A673 (cell line): ENCODE measurements around the gene NNMT. TPM values are rescaled to one million over a fixed set of nuclear protein-coding genes. Genes with fewer than 3 reads are reported as not detected.
A peak's percentile ranks its signal among the peaks of the same experiment; 100 is the strongest.

Experiments used
- BruUV-seq: library from RNA; stranded (reverse); fragments of 400-500 nt; replicated peaks from 2 replicates; lab custom pipeline; 2021; lab: Mats Ljungman, UMichigan
- CTCF ChIA-PET: fragments of 300-600 bp; sonication (Branson Sonifier 250); formaldehyde crosslinking; loops from one replicate; lab custom pipeline; 2022; ENCODE audit warnings: antibody characterized with exemption; lab: Charles Lee
- POLR2A ChIA-PET: fragments of 300-600 bp; sonication (Branson Sonifier 250); formaldehyde crosslinking; loops from one replicate; lab custom pipeline; 2022; ENCODE audit warnings: antibody characterized with exemption; ENCODE audit not compliant: low non-redundant PET; lab: Charles Lee
- DNase-seq: peaks from one replicate; pipeline ENCODE4 v3.0.0-alpha.2; 2015; ENCODE audit warnings: low spot score
- H3K27ac ChIP-seq: fragments of 200-600 bp; sonication (generic); 2 replicates; pipeline ENCODE4 v1.5.1; 2016; ENCODE audit warnings: mixed run types, low read depth, mild to moderate bottlenecking, mixed read lengths, antibody characterized with exemption, low read length; ENCODE audit not compliant: poor library complexity, severe bottlenecking
- H3K27me3 ChIP-seq: fragments of 200-600 bp; sonication (generic); replicated peaks from 2 replicates; pipeline ENCODE4 v1.6.1; 2017; ENCODE audit warnings: mixed run types, low read depth, mild to moderate bottlenecking, mixed read lengths, antibody characterized with exemption, low read length; ENCODE audit not compliant: insufficient read depth, poor library complexity
- H3K36me3 ChIP-seq: fragments of 200-600 bp; sonication (generic); 2 replicates; pipeline ENCODE4 v1.6.1; 2016; ENCODE audit warnings: mixed run types, mild to moderate bottlenecking, mixed read lengths, antibody characterized with exemption, low read length; ENCODE audit not compliant: insufficient read depth, poor library complexity, severe bottlenecking
- H3K4me1 ChIP-seq: fragments of 200-600 bp; sonication (generic); 2 replicates; pipeline ENCODE4 v1.6.1; 2017; ENCODE audit warnings: mixed run types, mild to moderate bottlenecking, mixed read lengths, antibody characterized with exemption, low read length; ENCODE audit not compliant: insufficient read depth, poor library complexity, severe bottlenecking
- H3K4me3 ChIP-seq: fragments of 200-600 bp; sonication (generic); 2 replicates; pipeline ENCODE4 v1.5.1; 2016; ENCODE audit warnings: low read depth, mixed run types, mild to moderate bottlenecking, mixed read lengths, low read length; ENCODE audit not compliant: poor library complexity, severe bottlenecking
- H3K9me3 ChIP-seq: fragments of 200-600 bp; sonication (generic); 2 replicates; pipeline ENCODE4 v1.6.1; 2016; ENCODE audit warnings: mixed run types, low read depth, mild to moderate bottlenecking, mixed read lengths, antibody characterized with exemption, low read length; ENCODE audit not compliant: poor library complexity, severe bottlenecking
- EZH2 ChIP-seq: fragments of 200-600 bp; sonication (generic); IDR thresholded peaks from 2 replicates; pipeline ENCODE4 v1.6.1; 2017; ENCODE audit warnings: borderline replicate concordance, low read depth, mild to moderate bottlenecking, mixed read lengths, antibody characterized with exemption, low read length; ENCODE audit not compliant: poor library complexity, severe bottlenecking
- intact Hi-C: fragments of 100-400 bp; cut with micrococcal nuclease; formaldehyde crosslinking; loops from one replicate; pipeline ENCODE4 v1.10.0; 2022; ENCODE audit not compliant: unreplicated experiment
- total RNA-seq: library from RNA; stranded (reverse); gene quantifications from 2 replicates; pipeline ENCODE4 v1.2.3, GENCODE V29; 2021
- TF ChIP-seq, protein P1 (sequence below): fragments of 300-800, 200-600 bp; sonication (generic); conservative IDR thresholded peaks from 2 replicates; pipeline ENCODE4 v1.5.1; 2017; ENCODE audit warnings: low read depth, mild to moderate bottlenecking, antibody characterized with exemption, low read length, moderate library complexity, mixed read lengths

NNMT gene
- total RNA-seq, 1 experiment from 2014 or later = 0.64 TPM

GRCh38 chr11:114284914-114285313, 11.3 kb upstream of the NNMT start:
- intact Hi-C loops = no loop called here

DNA sequence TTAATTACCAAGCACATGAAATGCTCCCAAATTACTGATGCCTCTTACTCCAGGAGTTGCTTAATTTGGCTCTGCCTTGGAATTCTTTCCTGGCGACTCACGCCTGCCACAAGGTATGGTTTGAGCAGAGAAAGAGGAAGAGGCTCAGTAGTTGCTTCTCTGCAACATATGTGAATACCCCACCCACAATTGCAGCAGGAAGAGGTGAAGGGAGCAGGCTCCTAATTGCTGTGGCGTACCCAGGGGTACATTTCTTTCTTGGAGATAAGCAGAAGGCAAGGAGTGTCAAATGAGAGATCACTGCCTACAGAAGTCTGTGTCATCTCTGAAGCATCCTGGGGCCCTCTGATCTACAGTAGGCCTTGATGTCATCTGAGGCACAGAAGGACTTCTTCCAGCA, 10.6 kb upstream of the NNMT start:
- BruUV-seq = no TSS peak
- ChIA-PET POLR2A (no interaction called here), CTCF (no interaction called here)
- no peaks in the 10 kb centered on the region for H3K4me1 ChIP-seq
- DNase-seq = peak; percentile 12
- intact Hi-C loops = no loop called here
- H3K27ac ChIP-seq = no peak overlapping the region
- peaks cover 22% of the 10 kb centered on the region for H3K27me3 ChIP-seq
- no peaks in the 10 kb centered on the region for H3K9me3 ChIP-seq
- no peak for TF ChIP-seq EZH2
- TF ChIP-seq, protein P1, sequence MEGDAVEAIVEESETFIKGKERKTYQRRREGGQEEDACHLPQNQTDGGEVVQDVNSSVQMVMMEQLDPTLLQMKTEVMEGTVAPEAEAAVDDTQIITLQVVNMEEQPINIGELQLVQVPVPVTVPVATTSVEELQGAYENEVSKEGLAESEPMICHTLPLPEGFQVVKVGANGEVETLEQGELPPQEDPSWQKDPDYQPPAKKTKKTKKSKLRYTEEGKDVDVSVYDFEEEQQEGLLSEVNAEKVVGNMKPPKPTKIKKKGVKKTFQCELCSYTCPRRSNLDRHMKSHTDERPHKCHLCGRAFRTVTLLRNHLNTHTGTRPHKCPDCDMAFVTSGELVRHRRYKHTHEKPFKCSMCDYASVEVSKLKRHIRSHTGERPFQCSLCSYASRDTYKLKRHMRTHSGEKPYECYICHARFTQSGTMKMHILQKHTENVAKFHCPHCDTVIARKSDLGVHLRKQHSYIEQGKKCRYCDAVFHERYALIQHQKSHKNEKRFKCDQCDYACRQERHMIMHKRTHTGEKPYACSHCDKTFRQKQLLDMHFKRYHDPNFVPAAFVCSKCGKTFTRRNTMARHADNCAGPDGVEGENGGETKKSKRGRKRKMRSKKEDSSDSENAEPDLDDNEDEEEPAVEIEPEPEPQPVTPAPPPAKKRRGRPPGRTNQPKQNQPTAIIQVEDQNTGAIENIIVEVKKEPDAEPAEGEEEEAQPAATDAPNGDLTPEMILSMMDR = no peak
- H3K4me3 ChIP-seq = no peak overlapping the region
- H3K36me3 ChIP-seq = no peaks in the 10 kb centered on the region

More at GRCh38 chr11:114284914-114285313, 11.3 kb upstream of the NNMT start:
- Histone ChIP-seq H3K27me3 (peaks cover 22% of the 10 kb centered on the region), H3K4me1 (no peaks in the 10 kb centered on the region), H3K4me3 (no peak overlapping the region), H3K9me3 (no peaks in the 10 kb centered on the region), H3K36me3 (no peaks in the 10 kb centered on the region), H3K27ac (no peak overlapping the region)
- CTCF ChIA-PET = no interaction called here
- POLR2A ChIA-PET = no interaction called here
- no peak for DNase-seq
- TF ChIP-seq EZH2 = no peak
- TF ChIP-seq, protein P1 = no peak
- BruUV-seq = no TSS peak

DNA sequence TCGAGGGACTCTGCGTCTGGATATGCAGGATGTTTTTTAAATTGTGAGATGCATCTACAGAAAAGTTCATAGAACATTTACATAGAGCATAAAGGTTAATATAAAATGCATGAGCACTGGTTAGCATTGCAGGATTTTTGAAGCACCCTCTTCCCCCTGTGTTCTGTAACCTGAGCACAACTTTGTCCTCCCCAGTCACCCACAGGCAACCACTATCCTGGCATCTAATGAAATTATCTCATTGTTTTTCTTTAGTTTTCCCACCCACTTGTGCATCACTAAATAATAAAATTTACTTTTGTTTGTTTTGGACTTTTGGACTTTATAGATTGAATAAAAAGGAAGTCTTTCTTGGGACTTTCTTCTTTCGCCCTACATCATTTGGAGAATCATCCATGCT, 10.0 kb upstream of the NNMT start:
- no peak for DNase-seq
- ChIA-PET POLR2A (no interaction called here), CTCF (no interaction called here)
- intact Hi-C loops = no loop called here
- H3K4me3 ChIP-seq = no peak overlapping the region
- no peak overlapping the region for H3K27ac ChIP-seq
- H3K4me1 ChIP-seq = no peaks in the 10 kb centered on the region
- no TSS peak for BruUV-seq
- no peaks in the 10 kb centered on the region for H3K36me3 ChIP-seq
- TF ChIP-seq, protein P1 = no peak
- TF ChIP-seq EZH2 = no peak
- H3K9me3 ChIP-seq = no peaks in the 10 kb centered on the region
- peaks cover 24% of the 10 kb centered on the region for H3K27me3 ChIP-seq
